Amniotic epithelial cell (primary cell): ENCODE data around the gene PDCD4.
"Not testable (repeated sequence)": the region's sequence is repeated elsewhere in the genome, so short reads cannot be mapped to it uniquely, and the experiment has no call there.

Experiments used
- DNase-seq: peaks from one replicate; pipeline ENCODE4 v3.0.0-alpha.2; 2010; ENCODE audit warnings: low read depth

The PDCD4 gene

DNA sequence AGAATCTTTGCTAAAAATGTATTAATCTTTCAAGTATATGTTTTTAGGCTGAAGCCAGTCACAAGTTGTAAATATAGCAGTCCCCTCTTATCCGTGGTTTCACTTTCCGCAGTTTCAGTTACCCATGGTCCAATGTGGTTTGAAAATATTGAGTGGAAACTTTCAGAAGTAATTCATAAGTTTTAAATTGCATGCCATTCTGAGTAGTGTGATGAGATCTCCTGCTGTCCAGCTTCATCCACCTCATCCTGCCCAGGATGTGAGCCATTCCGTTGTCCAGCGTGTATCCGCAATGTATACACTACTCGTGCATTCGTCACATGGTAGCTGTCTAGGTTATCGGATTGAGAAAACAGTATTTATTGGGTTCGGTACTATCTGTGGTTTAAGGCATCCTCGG lies 12.2 kb downstream of the PDCD4 start:
- peak; percentile 55 for DNase-seq

DNA sequence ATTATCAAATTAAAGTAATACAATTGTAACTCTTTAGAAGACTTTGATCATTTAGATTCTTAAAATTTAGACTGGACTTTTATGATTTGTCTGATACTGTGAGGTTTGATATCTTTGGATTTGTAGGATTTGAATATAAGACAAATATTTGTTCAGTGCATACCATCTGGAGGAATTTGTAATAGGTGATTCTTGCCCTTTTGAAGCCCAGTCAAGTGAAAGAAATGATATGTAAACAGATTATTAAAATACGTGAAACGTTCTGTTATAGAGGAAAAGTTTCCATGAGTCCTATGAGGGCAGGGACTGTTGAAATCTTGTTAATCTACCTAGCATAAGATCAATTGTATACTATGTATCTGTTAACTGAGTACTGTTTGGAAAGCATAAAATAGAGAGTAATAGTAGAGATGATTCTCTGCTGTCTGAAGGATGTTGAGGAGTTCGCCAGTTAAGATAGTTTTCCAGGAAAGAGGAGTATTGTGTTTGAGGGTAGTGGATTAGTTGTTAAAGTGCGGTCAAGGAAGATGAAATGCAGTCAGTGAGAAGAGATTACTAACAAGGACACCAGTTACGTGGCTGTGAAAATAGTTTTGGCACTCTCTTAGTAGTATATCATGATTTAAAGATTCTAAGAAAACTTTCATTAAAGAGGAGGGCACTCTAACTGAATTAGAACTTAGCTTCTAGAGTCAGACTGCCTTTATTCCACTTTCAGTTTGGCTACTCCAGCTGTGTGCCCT lies 14.4 kb downstream of the PDCD4 start:
- peak; percentile 64 for DNase-seq

DNA sequence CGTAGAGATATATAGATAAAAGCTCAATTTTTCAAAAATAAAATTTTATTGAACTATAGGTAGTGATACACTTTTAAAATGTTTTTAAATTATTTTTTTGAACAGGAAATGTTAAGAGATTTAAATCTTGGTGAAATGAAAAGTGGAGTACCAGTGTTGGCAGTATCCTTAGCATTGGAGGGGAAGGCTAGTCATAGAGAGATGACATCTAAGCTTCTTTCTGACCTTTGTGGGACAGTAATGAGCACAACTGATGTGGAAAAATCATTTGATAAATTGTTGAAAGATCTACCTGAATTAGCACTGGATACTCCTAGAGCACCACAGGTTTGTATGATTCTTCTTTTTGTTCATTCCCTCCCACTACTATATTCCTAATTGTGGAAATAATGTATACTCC lies 15.8 kb downstream of the PDCD4 start:
- no peak for DNase-seq

GRCh38 chr10:110892602-110893288 lies 21.0 kb downstream of the PDCD4 start:
- DNase-seq = no peak

DNA sequence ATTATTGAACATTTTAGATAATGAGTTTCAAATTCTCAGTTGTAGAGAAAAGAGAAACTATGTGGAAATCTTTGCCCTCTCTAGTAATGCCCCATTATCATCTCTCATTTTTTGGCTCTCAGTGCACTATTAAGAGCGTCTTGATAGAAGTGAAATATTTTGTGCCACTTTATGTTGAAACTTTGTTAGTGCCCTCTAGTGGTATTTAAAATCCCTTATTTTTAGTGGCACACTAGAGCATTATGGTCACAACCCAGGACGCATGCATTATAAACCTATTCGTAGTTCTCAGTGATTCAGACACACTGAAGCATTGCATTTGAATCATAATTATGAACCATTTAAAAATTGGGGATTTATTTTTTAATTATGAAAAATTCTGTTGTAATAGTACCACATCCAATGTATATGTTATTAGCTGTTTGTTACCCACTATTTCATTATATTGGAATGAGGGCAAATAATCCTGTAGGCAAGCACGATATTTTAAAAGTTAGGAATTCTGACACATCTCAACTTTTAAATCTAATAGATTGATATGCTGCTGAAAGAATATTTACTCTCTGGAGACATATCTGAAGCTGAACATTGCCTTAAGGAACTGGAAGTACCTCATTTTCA lies 21.9 kb downstream of the PDCD4 start:
- peak; percentile 47 for DNase-seq

DNA sequence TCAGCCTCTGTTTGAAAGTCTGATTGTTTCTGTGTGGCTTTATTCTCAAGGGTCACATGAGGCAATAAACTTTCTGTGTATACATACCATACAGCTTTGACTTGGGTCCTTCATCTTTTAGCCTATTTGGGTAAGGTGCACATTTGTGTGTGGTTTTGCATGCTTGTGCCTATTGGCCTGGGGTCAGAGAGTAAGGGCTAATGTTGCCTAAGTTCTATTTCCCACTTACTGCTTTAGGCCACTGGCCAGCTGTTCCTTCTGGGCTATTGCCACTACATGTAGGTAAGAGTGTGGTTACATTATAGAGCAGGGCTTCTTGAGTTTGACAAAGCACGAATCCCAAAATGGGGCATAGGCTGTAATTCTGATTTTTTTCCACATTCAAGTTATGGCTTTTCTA lies 25.5 kb downstream of the PDCD4 start:
- DNase-seq = no peak

DNA sequence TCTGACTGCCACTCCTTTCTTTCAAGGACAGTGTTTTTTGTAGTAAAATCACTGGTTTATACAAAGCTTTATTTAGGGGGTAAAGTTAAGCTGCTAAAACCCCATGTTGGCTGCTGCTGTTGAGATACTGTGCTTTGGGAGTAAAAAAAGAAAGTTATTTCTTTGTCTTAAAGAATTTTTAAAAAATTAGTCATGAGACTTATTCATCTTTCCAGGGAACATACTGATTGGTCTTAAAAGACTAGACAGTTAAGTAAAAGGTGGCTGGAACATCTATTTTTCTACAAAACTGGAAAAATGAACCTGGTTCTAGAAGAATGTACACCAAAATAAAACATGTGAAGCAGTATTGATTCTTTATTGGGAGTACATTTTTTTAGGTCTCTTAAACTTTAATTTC lies 26.7 kb downstream of the PDCD4 start:
- DNase-seq = peak; percentile 12

DNA sequence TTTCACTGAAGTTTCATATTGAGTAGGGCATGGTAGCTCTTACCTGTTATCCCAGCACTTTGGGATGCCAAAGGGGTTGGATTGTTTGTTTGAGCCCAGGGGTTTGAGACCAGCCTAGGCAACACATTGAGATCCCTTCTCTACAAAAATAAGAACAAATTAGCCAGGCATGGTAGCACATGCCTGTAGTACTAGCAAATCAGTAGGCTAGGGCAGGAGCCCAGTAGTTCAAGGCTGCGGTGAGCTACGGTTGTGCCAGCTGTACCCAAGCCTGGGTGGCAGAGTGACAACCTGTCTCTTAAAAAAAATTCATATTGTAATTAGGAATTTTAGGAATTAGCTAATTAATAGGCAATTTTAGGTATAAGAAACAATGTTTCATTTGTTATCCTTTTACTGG lies 29.3 kb downstream of the PDCD4 start:
- DNase-seq = no peak

DNA sequence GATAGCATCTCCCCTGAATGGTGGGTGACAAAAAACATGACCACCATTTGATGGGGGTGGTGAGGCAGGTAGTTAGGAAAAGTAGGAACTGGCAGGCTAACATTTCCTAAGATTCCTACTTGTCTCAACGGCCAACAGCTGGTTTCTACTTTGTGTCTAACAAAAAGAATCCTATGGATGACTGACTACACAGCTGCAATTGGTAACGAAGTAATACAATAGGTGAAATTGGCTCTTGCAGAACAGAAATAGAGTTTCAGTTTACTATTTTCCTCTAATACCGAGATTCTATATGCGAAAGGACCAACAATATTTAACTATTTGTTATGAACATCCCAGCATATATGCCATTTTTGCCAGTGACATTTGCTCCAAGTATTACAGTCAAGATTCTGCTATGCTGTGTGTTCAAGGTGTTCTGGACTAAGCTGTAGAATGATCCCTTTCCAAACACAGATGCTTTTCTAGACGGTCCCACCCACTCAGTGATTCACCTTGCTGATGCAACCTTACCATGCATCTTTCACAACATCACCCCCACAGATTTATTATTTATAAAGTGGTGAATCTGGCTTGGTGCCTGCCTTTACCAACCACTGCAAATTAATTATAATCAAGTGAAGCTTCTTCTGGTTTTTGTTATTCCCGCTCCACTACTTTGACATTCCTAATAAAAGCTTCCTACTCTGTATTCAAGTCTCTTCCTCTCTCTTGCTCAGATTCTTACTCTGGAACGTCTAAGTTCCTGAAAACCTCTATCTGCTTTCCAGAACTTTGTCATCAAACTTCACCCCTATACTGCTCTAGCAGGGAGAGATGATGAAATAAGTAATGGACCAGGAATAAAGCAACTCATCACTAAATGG lies 30.5 kb downstream of the PDCD4 start:
- peak; percentile 93 for DNase-seq

DNA sequence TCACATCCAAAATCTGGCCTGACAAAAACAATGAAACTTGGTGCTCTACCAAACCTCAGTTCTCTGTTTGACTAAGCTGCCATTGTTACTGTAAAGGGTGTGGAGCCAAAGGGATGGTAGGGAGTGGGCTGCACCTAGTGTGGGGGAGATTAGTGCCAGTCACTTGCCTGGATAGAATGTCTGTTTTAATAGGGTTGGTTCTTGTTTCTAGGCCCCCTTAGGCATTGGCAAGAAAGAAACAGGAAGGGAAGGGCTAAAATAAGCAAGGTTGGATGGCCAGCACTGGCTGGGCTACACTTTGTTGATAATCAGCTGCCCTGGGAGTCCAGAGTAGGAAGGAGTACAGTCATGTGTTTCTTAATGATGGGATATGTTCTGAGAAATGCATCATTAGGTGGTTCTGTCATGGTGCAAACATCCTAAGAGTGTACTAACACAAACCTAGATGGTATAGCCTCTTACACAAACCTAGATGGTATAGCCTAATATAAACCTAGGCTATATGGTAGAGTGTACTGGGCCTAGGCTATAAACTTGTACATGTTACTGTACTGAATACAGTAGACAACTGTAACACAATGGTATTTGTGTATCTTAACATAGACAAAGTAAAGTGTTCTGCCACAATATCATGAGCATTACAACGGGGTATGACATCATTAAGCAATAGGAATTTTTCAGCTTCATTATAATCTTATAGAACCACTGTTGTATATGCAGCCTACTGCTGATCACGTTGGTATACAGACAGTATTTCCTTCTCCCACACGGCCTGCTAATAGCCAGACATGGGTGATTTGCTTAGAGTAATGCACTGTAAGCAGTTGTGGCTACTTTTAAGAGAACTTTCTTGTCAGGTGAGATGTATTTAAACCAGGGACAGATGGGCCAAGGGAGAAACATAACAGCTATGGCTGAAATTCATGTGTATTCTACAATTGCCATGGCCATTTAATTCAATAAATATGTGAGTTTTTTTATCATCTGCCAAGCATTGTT lies 31.9 kb downstream of the PDCD4 start:
- DNase-seq = peak; percentile 38

DNA sequence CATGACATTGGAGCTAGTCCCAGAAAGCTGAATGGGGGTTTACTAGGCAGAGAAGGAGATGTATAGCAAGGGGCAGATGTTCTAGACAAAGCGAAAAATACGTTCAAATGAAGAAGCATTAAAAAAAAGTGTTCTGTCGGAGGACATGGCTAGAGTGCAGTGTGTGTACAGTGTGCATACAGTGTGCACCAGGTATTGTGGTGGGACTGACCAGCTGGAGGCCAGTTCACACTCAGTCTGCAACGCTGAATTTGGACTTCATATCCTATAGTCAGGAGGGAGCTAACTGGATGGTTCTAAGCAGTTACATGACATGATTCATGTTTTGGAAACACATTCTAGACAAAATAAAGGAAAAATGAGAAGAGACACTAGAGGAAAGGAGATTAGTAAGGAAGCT lies 38.4 kb downstream of the PDCD4 start:
- DNase-seq = no peak

DNA sequence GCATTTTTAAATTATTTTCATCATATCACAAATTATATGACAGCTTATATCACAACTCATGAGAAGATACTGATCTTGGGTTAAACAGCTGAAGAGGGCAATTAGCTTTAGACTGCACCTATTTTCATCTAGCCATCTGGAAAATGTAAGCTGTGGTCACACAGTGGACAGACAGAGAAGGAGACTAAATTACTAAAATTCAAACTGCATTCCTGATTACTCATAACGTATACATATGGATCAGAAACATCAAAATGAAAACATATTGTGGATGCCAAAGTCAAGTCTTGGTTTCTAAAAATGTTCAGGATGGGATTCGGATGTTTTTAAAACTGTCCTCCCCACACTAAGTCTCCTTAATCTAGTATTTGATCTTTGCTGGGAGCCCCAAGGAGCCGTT lies 40.6 kb downstream of the PDCD4 start:
- peak; percentile 33 for DNase-seq

DNA sequence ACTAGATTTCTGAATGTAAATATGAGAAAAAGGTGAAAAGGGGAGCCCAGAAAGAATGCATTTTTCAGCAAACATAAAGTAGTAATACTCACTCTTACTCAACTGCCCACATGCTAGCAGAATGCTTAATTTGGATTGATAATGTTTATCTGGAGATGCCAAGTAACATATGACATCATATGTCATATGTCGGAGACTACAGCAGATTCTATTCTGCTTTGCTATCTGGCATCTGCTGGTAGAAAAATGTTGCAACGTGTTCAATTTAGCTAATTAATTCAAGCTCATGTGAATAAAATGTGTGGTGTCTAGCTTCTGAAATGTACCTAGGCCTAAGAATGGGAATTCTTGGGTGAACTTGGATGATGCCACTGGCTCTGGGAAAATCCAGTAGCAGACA lies 42.7 kb downstream of the PDCD4 start:
- no peak for DNase-seq

- DNase-seq = no peak
Measured at GRCh38 chr10:110915035-110915434, 43.3 kb downstream of the PDCD4 start.

GRCh38 chr10:110915600-110915999 lies 43.9 kb downstream of the PDCD4 start:
- not testable (repeated sequence) for DNase-seq

DNA sequence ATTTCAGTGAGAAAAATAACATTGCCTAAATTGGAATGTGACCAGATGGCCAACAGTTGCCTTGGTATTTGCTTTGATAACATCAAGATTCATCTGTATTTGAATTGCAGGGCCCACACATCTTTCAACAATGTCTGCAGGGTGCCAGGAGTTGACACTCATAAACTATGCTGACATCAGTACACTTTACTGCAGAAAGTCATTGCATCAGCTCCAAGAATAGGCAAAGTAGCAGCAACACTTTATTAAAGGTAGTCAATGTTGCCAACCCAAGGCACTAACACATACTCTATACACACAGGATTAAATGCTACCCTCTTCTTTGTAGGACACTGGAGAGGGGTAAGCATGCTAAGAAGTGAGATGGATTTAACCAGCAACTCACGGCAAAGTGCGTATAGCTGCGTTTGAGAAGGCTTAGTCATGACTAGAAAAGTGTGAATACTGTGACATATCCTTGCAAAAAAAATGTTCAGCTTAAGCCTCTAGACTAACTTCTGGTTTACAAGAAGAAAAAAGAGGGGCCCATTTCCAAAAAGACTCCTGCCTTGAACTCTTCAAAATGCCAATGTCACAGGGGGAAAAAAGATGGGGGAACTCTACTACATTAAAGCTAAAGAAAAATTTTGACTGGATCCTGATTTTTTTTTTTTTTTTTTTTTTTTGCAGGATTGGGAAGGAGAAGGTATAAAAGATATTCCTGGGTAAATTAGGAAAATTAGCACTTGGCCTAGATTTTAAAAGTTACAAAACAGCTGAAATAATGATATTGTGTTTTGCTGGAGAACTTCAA lies 45.0 kb downstream of the PDCD4 start:
- DNase-seq = peak; percentile 72

DNA sequence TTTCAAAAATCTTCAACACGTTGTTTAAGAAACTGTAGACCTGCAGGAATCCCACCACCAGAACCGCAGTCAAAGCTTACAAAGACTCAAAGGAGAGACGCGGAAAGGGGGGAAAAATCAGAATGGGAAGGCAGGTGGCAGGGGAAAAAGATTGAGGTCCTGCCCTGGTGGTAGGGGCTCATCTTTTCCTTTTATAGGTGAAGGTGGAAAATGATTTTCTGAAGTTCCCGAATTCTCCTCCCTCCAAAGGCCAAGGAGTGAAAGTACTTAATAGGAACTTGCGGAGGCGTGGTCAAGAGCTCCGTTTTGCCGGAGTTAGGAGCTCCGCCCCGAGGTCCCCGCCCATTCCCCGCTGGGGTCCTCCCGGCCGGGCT lies 46.5 kb downstream of the PDCD4 start:
- peak; percentile 94 for DNase-seq

DNA sequence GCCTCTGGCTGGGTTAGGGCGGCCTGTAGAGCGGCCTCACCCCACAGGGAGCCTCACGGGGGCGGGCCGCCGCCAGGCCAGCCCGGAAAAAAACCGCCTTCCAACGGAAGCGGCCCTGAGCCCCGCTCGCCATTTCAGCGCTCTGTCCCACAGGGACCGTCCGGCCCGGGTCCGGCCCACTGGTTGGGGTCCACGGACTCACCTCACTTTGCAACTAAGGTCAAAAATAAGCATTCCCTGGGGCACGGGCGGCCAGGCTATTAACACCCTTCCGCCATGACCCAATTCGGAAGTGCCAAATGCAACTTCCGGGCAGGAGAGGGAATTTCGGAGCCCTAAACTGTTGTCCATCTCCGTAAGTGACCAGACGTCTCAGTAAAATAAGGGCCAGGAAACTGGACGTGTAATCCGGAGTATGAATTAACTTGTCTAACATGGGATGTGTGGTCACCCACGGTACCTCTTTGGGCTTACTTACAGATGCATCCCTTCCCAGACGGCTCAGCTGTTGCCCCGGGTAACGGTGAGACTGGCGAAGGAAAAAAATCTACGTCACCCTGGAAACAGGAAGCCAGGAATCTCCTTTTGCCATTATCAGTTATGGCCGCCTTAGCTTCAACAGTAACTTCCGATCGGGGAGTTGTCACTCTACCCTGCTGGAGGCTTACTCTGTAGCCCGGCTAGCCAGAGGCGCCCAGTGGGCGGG lies 47.1 kb downstream of the PDCD4 start, which contains the start of gene BBIP1:
BBIP1 (minus strand) TSS at position 538 of the 706 bp plus-strand sequence. CDS start 1,023 bp downstream, outside the sequence.
- peak; percentile 100 for DNase-seq

GRCh38 chr10:110919349-110919931 lies 47.7 kb downstream of the PDCD4 start, which contains the start of gene SHOC2:
Gene SHOC2, plus strand, starts transcription at chr10:110919604. Its CDS starts 44,755 bp downstream, at chr10:110964359.
- DNase-seq = no peak
